H9 (cell line): Measurements from ENCODE around the gene GRIK3. TPM values are rescaled to one million over a fixed set of nuclear protein-coding genes. Genes with fewer than 3 reads are reported as not detected.

Experiments used
- DNase-seq: peaks from one replicate; pipeline ENCODE4 v3.0.0-alpha.2; 2017
- H2AFZ ChIP-seq: one replicate; pipeline ENCODE4 v1.6.1; 2013; ENCODE audit warnings: mild to moderate bottlenecking, low read length, control low read depth, moderate library complexity
- H2AK5ac ChIP-seq: 2 replicates; pipeline ENCODE4 v1.6.1; 2013; ENCODE audit warnings: low read length, control low read depth, mixed read lengths; ENCODE audit not compliant: insufficient read length
- H2BK120ac ChIP-seq: one replicate; pipeline ENCODE4 v1.6.1; 2013; ENCODE audit warnings: low read depth, mild to moderate bottlenecking, low read length, control low read depth, inconsistent platforms; ENCODE audit not compliant: poor library complexity, severe bottlenecking
- H2BK12ac ChIP-seq: 2 replicates; pipeline ENCODE4 v1.6.1; 2013; ENCODE audit warnings: low read length, control low read depth, mixed read lengths, low read depth; ENCODE audit not compliant: insufficient read length
- H2BK15ac ChIP-seq: 2 replicates; pipeline ENCODE4 v1.6.1; 2013; ENCODE audit warnings: low read depth, low read length, control low read depth
- H2BK20ac ChIP-seq: one replicate; pipeline ENCODE4 v1.6.1; 2013; ENCODE audit warnings: low read depth, mild to moderate bottlenecking, low read length, control low read depth, inconsistent platforms; ENCODE audit not compliant: poor library complexity, severe bottlenecking
- H2BK5ac ChIP-seq: 2 replicates; pipeline ENCODE4 v1.6.1; 2013; ENCODE audit warnings: low read length, control low read depth, mixed read lengths; ENCODE audit not compliant: insufficient read length
- H3K14ac ChIP-seq: 2 replicates; pipeline ENCODE4 v1.6.1; 2013; ENCODE audit warnings: low read length, control low read depth; ENCODE audit not compliant: insufficient read depth
- H3K18ac ChIP-seq: 2 replicates; pipeline ENCODE4 v1.6.1; 2013; ENCODE audit warnings: low read depth, mild to moderate bottlenecking, mixed read lengths, low read length, control low read depth; ENCODE audit not compliant: insufficient read length
- H3K23ac ChIP-seq: 2 replicates; pipeline ENCODE4 v1.6.1; 2013; ENCODE audit warnings: low read length, control low read depth, mixed read lengths, low read depth; ENCODE audit not compliant: insufficient read length
- H3K23me2 ChIP-seq: 2 replicates; pipeline ENCODE4 v1.6.1; 2013; ENCODE audit warnings: low read depth, mild to moderate bottlenecking, mixed read lengths, low read length, control low read depth; ENCODE audit not compliant: insufficient read length, poor library complexity, severe bottlenecking
- H3K27ac ChIP-seq: 2 replicates; pipeline ENCODE4 v1.5.1; 2013; ENCODE audit warnings: low read length, control low read depth, mixed read lengths, low read depth; ENCODE audit not compliant: insufficient read length
- H3K27me3 ChIP-seq: 2 replicates; pipeline ENCODE4 v1.6.1; 2013; ENCODE audit warnings: low read length, control low read depth, inconsistent platforms; ENCODE audit not compliant: insufficient read depth
- H3K4ac ChIP-seq: 2 replicates; pipeline ENCODE4 v1.6.1; 2013; ENCODE audit warnings: low read depth, mild to moderate bottlenecking, control low read depth, inconsistent platforms, low read length, moderate library complexity
- H3K4me1 ChIP-seq: 2 replicates; pipeline ENCODE4 v1.6.1; 2013; ENCODE audit warnings: low read length, control low read depth, inconsistent platforms; ENCODE audit not compliant: insufficient read depth
- H3K4me2 ChIP-seq: 2 replicates; pipeline ENCODE4 v1.6.1; 2013; ENCODE audit warnings: low read length, control low read depth, mixed read lengths; ENCODE audit not compliant: insufficient read length, insufficient read depth
- H3K56ac ChIP-seq: 2 replicates; pipeline ENCODE4 v1.6.1; 2013; ENCODE audit warnings: low read depth, mild to moderate bottlenecking, mixed read lengths, low read length, control low read depth; ENCODE audit not compliant: insufficient read length
- H3K79me1 ChIP-seq: 2 replicates; pipeline ENCODE4 v1.6.1; 2013; ENCODE audit warnings: low read depth, mild to moderate bottlenecking, moderate library complexity, low read length, control low read depth, inconsistent platforms; ENCODE audit not compliant: insufficient read depth, poor library complexity, severe bottlenecking
- H3K79me2 ChIP-seq: 2 replicates; pipeline ENCODE4 v1.6.1; 2013; ENCODE audit warnings: low read length, control low read depth, inconsistent platforms; ENCODE audit not compliant: insufficient read depth
- H3K9ac ChIP-seq: 2 replicates; pipeline ENCODE4 v1.6.1; 2013; ENCODE audit warnings: low read length, control low read depth, mixed read lengths; ENCODE audit not compliant: insufficient read length; ENCODE audit errors: extremely low read depth
- H3K9me3 ChIP-seq: one replicate; pipeline ENCODE4 v1.6.1; 2013; ENCODE audit warnings: low read depth, low read length, inconsistent platforms; ENCODE audit not compliant: control insufficient read depth
- H3T11ph ChIP-seq: one replicate; pipeline ENCODE4 v1.6.1; 2013; ENCODE audit warnings: mild to moderate bottlenecking, low read length, control low read depth, inconsistent platforms
- H4K20me1 ChIP-seq: one replicate; pipeline ENCODE4 v1.6.1; 2013; ENCODE audit not compliant: control insufficient read depth, insufficient read length, insufficient read depth
- H4K5ac ChIP-seq: 2 replicates; pipeline ENCODE4 v1.6.1; 2013; ENCODE audit warnings: low read depth, mild to moderate bottlenecking, mixed read lengths, low read length, control low read depth; ENCODE audit not compliant: insufficient read length
- H4K8ac ChIP-seq: replicated peaks from 2 replicates; pipeline ENCODE4 v1.6.1; 2013; ENCODE audit warnings: low read length, control low read depth, mixed read lengths, low read depth; ENCODE audit not compliant: insufficient read length
- H4K91ac ChIP-seq: 2 replicates; pipeline ENCODE4 v1.6.1; 2013; ENCODE audit warnings: low read depth, mild to moderate bottlenecking, moderate library complexity, mixed read lengths, low read length, control low read depth; ENCODE audit not compliant: insufficient read length
- H3K27ac Mint-ChIP-seq, 3 experiments: 2 replicates in 2 of 3; 3 replicates in 1 of 3; pipeline ENCODE4 v1.8.0; 2020 to 2021; ENCODE audit warnings: mixed read lengths in 3 of 3, mild to moderate bottlenecking in 1 of 3, moderate library complexity in 1 of 3
- H3K27me3 Mint-ChIP-seq: 2 replicates; pipeline ENCODE4 v1.8.0; 2021; ENCODE audit warnings: low read depth, mild to moderate bottlenecking, moderate library complexity, mixed read lengths
- H3K36me3 Mint-ChIP-seq, 3 experiments: 2 replicates in 2 of 3; 3 replicates in 1 of 3; pipeline ENCODE4 v1.8.0; 2020 to 2021; ENCODE audit warnings: low read depth in 3 of 3, mixed read lengths in 3 of 3; ENCODE audit not compliant: insufficient read depth in 1 of 3
- H3K4me1 Mint-ChIP-seq, 2 experiments: 2 replicates each; pipeline ENCODE4 v1.8.0; 2020; ENCODE audit warnings: mixed read lengths in 2 of 2
- H3K4me3 Mint-ChIP-seq, 2 experiments: 2 replicates in 1 of 2; 3 replicates in 1 of 2; pipeline ENCODE4 v1.8.0; 2020 to 2021; ENCODE audit warnings: mild to moderate bottlenecking in 2 of 2, mixed read lengths in 2 of 2, moderate library complexity in 1 of 2
- H3K9me3 Mint-ChIP-seq, 2 experiments: 2 replicates in 1 of 2; 3 replicates in 1 of 2; pipeline ENCODE4 v1.8.0; 2020; ENCODE audit warnings: mild to moderate bottlenecking in 2 of 2, mixed read lengths in 2 of 2, moderate library complexity in 1 of 2
- CTCF ChIP-seq: fragments of 200-600 bp; sonication (generic); conservative IDR thresholded peaks from 3 replicates; pipeline ENCODE4 v1.8.0; 2021; ENCODE audit warnings: antibody characterized with exemption, mild to moderate bottlenecking
- WGBS: extraction: QIAGEN DNeasy Blood & Tissue Kit; methylation state at CpG from one replicate; pipeline ENCODE4 v1.1.7; 2013; ENCODE audit warnings: missing lambda C conversion rate, low lambda C conversion rate, mixed read lengths; ENCODE audit not compliant: insufficient read length; ENCODE audit errors: extremely low coverage; 5-methylcytosine and 5-hydroxymethylcytosine counted together
- total RNA-seq: library from RNA; stranded (reverse); gene quantifications from 2 replicates; pipeline ENCODE4 v1.2.1, GENCODE V29; 2021

Gene GRIK3
- total RNA-seq, 1 experiment from 2014 or later: 1.7 TPM

GRCh38 chr1:36835696-36836095 lies 198.6 kb downstream of the GRIK3 start:
- Histone ChIP-seq H3K23ac (no peak overlapping the region), H3K9me3 (no peaks in the 10 kb centered on the region), H2BK15ac (no peak overlapping the region), H4K91ac (no peak overlapping the region), H3K79me1 (no peaks in the 10 kb centered on the region), H3K56ac (no peak overlapping the region), H2BK20ac (no peak overlapping the region), H4K8ac (no peak overlapping the region), H3K14ac (no peak overlapping the region), H3K4me2 (no peak overlapping the region), H3K4ac (no peak overlapping the region), H4K20me1 (no peaks in the 10 kb centered on the region), H2AK5ac (no peak overlapping the region), H2BK12ac (no peak overlapping the region), H4K5ac (no peak overlapping the region), H3K9ac (no peak overlapping the region), H2BK120ac (no peak overlapping the region), H3K79me2 (no peaks in the 10 kb centered on the region), H3K27me3 (no peaks in the 10 kb centered on the region), H3K18ac (no peak overlapping the region), H3K23me2 (no peaks in the 10 kb centered on the region), H2BK5ac (no peak overlapping the region), H3K27ac (no peak overlapping the region), H3K4me1 (no peaks in the 10 kb centered on the region), H2AFZ (no peak overlapping the region), H3T11ph (no peak overlapping the region)
- no peak for TF ChIP-seq CTCF
- Mint-ChIP-seq H3K36me3 (no peaks in the 10 kb centered on the region), H3K9me3 (no peaks in the 10 kb centered on the region; a peak in 1 of 5 replicates), H3K27me3 (peaks cover 9% of the 10 kb centered on the region), H3K27ac (no peak overlapping the region), H3K4me1 (peaks cover 16 to 30% of the 10 kb centered on the region in 2 experiments), H3K4me3 (no peak overlapping the region)
- WGBS: no CpG with 5 or more reads among the region's 4 CpGs
- no peak for DNase-seq
